ENCODE measurements around the gene ZFP82.

ZFP82 gene

GRCh38 chr19:36404498-36404897, 13.9 kb downstream of the ZFP82 start:
- no peak for TF ChIP-seq CTCF (IDR thresholded peaks at IDR 0.05; ENCODE audit: insufficient read depth, low read depth, low read length, missing control alignments)
- H3K4me3 ChIP-seq (ENCODE audit: low read length) = no peak overlapping the region
- DNase-seq (ENCODE audit: low read depth) = no peak

- DNase-seq (ENCODE audit: low read depth) = no peak
- no peak for TF ChIP-seq CTCF (IDR thresholded peaks at IDR 0.05; ENCODE audit: insufficient read depth, low read depth, low read length, missing control alignments)
- H3K4me3 ChIP-seq (ENCODE audit: low read length) = no peak overlapping the region
These were observed 17.0 kb downstream of the ZFP82 start for GRCh38 chr19:36401475-36401874.

GRCh38 chr19:36398571-36398970, 19.9 kb downstream of the ZFP82 start:
- DNase-seq (ENCODE audit: low read depth) = no peak
- no peak for TF ChIP-seq CTCF (IDR thresholded peaks at IDR 0.05; ENCODE audit: insufficient read depth, low read depth, low read length, missing control alignments)
- no peak overlapping the region for H3K4me3 ChIP-seq (ENCODE audit: low read length)

GRCh38 chr19:36392916-36393673, 25.3 kb downstream of the ZFP82 start:
- no peak for DNase-seq (ENCODE audit: low read depth)
- TF ChIP-seq CTCF (IDR thresholded peaks at IDR 0.05; ENCODE audit: insufficient read depth, low read depth, low read length, missing control alignments) = no peak
- H3K4me3 ChIP-seq (ENCODE audit: low read length) = no peak overlapping the region

- TF ChIP-seq CTCF (IDR thresholded peaks at IDR 0.05; ENCODE audit: insufficient read depth, low read depth, low read length, missing control alignments) = no peak
- DNase-seq (ENCODE audit: low read depth) = peak; percentile 1
- peak overlapping the region; percentile 96 for H3K4me3 ChIP-seq (ENCODE audit: low read length)
These were observed 39.0 kb downstream of the ZFP82 start for GRCh38 chr19:36379510-36379819.

- peak within 1 kb of the TSS; percentile 96 for H3K4me3 ChIP-seq (ENCODE audit: low read length)
- peak; percentile 96 for DNase-seq (ENCODE audit: low read depth)
- TF ChIP-seq CTCF (IDR thresholded peaks at IDR 0.05; ENCODE audit: insufficient read depth, low read depth, low read length, missing control alignments) = peak; percentile 34
These were observed 39.6 kb downstream of the ZFP82 start, which contains the start of gene ZFP14 for GRCh38 chr19:36378625-36379509. Gene ZFP14, minus strand, starts transcription at chr19:36379201. Its CDS starts 11,309 bp downstream, at chr19:36367892.

Measured in epithelial cell of esophagus (primary cell).